NCI-H146 (cell line): ENCODE data around the gene DSG3.

ENCODE experiments used
- DNase-seq: peaks from one replicate; lab custom pipeline; 2025; lab: John Stamatoyannopoulos, UW

DSG3 gene

GRCh38 chr18:31447530-31448191 is at the start of gene DSG3:
DSG3 (plus strand) TSS chr18:31447741; CDS start chr18:31447878, 137 bp downstream.
- no peak for DNase-seq

- no peak for DNase-seq
Observed at GRCh38 chr18:31398191-31398590, 49.4 kb upstream of the DSG3 start.

- no peak for DNase-seq
Observed at GRCh38 chr18:31399306-31400032, 48.1 kb upstream of the DSG3 start.

- no peak for DNase-seq
Observed at GRCh38 chr18:31401156-31402025, 46.1 kb upstream of the DSG3 start.

GRCh38 chr18:31402026-31402373 is 45.5 kb upstream of the DSG3 start:
- no peak for DNase-seq

GRCh38 chr18:31403409-31403808 is 44.1 kb upstream of the DSG3 start:
- DNase-seq, result no peak

GRCh38 chr18:31407649-31408048 is 39.9 kb upstream of the DSG3 start:
- no peak for DNase-seq

GRCh38 chr18:31409276-31409675 is 38.3 kb upstream of the DSG3 start:
- no peak for DNase-seq

- no peak for DNase-seq
Observed at GRCh38 chr18:31410716-31411483, 36.6 kb upstream of the DSG3 start.

GRCh38 chr18:31413137-31413536 is 34.4 kb upstream of the DSG3 start:
- DNase-seq, result no peak

GRCh38 chr18:31417850-31418249 is 29.7 kb upstream of the DSG3 start:
- no peak for DNase-seq

GRCh38 chr18:31419457-31419932 is 28.0 kb upstream of the DSG3 start:
- DNase-seq, result no peak

GRCh38 chr18:31420032-31420431 is 27.5 kb upstream of the DSG3 start:
- DNase-seq, result no peak

GRCh38 chr18:31420524-31420923 is 27.0 kb upstream of the DSG3 start:
- DNase-seq, result no peak

GRCh38 chr18:31424383-31424988 is 23.1 kb upstream of the DSG3 start:
- no peak for DNase-seq

- no peak for DNase-seq
Observed at GRCh38 chr18:31426021-31426420, 21.5 kb upstream of the DSG3 start.

GRCh38 chr18:31426871-31427406 is 20.6 kb upstream of the DSG3 start:
- DNase-seq, result no peak

- DNase-seq, result no peak
Observed at GRCh38 chr18:31428211-31428610, 19.3 kb upstream of the DSG3 start.

- DNase-seq, result no peak
Observed at GRCh38 chr18:31429623-31430022, 17.9 kb upstream of the DSG3 start.

GRCh38 chr18:31430072-31430471 is 17.5 kb upstream of the DSG3 start:
- no peak for DNase-seq

GRCh38 chr18:31430554-31430953 is 17.0 kb upstream of the DSG3 start:
- no peak for DNase-seq
